ENCODE data around the gene RAD9A.

The RAD9A gene

DNA sequence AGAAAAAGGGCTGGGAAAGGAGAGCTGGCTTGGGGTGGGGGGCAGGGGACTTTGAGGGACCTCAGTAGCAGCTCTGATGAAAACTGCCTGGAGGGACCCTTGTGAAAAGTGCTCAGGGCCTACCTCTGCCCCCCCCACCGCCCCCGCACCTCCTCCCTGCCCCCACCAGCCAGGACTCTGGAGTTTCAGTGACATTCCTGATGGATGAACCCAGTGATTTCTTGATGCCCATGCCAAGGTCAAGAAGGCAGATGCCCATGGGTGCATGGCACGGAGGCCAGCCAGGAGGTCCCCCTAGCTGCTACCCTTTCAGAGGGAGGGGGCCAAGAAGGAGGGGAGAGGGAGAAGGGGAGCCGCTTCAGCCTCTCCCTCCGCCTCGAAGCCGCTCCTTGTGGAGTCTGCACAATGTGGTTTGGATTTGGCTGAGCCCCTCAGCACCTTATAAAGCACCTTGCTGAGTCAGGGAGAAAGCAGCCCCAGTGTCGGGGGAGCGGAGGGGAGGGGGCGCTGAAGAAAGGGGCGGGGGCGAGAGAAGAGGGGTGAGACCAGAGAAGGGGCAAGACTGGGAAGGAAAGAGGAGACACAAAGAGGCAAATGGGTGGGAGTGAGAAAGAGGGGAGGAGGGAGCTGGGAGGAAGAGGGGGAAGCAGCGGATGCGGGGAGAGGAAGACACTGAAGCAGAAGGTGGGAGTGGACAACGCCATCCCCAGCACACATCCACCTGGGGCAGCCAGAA lies 16.3 kb upstream of the RAD9A start:
- peak; percentile 26 for DNase-seq

DNA sequence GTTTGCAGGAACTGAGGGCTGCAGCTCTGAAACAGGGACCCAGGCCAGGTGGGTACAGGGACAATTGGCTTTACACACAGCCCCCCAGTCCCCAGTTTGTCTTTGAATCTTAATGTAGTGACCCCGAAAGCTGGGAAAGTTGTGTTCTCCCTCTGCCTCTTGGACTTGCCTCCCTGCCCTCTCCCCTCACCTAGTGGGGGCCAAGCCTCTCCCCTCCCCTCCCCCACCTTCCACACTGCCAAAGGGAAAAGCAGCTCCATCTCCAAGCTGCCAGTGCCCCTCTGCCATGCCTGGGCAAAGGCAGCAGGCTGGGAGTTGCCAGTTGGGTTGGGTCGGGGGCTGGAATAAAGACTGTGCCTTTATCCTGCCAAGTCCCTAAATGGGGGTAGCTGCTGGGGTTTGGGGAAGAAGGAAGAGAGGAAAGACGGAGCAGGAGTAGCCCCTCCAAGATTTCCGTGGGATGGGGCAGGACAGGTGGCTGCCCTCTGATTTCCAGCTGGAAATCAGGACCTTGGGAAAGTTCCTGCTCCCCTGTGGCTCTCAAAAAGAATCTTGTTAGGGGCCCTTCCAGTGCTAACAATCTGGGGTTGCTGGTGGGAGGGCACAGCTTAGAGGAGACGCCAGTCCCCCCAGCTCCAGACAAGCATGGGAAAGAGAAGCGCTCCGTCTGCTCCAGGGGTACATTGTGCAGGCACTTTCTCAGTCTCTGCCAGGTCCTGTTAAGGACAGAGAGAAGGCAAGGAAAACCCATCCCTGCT lies 15.5 kb upstream of the RAD9A start:
- no peak for DNase-seq

DNA sequence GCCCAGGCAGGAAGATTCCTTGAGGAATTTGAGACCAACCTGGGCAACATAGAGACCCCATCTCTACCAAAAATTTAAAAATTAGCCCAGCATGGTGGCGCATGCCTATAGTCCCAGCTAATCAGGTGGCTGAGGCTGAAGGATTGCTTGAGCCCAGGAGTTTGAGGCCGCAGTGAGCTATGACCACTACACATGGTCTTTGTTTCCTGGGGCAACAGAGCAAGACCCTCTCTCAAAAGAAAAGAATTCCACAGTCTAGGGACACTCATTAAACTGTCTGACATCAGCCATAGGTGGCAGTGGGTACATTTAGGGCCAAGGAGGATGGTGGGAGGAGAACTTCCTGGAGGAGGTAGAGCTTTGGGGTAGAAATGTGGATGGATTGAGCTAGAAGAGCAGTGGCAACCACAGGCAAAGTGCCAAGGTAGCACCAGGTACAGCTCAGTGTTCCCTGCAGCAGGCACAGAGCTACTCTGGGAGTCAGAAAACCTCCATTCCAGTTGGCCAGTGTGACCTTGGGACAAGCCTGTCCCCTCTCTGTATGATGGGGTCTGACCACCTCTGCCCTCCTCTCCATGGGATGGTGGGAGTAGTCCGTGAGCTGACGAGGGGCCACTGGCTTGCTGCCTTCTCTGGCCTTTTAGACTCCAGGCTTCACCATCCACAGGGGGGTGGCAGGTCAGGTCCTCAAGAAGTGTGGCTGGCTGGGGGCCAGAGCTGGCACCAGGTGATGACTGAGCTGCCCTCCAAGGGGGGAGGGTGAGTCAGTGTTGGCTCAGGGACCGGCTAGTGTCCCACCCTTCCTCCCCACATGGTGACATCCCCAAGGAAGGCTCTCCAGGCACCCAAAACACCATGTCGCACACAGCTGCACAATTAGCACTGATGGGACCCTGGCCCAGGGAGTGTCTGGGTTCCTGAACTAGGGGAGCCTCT lies 14.6 kb upstream of the RAD9A start:
- DNase-seq = no peak

DNA sequence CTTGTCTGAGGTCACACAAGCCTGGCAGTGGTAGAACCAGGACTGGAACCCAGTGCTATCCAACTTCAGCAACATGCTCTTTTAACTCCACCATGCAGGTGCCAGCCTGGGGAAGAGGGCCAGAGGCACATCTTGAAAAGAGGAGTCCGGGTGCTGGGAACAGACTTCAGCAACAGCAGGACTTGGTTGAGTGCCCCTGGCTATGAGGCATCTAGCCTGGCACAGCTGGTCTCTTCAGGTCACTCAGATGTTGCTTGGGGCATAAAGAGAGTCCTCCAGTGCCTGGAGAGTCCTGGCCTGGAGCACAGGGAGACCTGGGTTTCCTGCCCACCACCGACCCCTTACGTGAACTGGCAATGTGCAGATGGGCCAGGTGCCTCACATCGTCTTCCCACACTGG lies 13.2 kb upstream of the RAD9A start:
- no peak for DNase-seq

DNA sequence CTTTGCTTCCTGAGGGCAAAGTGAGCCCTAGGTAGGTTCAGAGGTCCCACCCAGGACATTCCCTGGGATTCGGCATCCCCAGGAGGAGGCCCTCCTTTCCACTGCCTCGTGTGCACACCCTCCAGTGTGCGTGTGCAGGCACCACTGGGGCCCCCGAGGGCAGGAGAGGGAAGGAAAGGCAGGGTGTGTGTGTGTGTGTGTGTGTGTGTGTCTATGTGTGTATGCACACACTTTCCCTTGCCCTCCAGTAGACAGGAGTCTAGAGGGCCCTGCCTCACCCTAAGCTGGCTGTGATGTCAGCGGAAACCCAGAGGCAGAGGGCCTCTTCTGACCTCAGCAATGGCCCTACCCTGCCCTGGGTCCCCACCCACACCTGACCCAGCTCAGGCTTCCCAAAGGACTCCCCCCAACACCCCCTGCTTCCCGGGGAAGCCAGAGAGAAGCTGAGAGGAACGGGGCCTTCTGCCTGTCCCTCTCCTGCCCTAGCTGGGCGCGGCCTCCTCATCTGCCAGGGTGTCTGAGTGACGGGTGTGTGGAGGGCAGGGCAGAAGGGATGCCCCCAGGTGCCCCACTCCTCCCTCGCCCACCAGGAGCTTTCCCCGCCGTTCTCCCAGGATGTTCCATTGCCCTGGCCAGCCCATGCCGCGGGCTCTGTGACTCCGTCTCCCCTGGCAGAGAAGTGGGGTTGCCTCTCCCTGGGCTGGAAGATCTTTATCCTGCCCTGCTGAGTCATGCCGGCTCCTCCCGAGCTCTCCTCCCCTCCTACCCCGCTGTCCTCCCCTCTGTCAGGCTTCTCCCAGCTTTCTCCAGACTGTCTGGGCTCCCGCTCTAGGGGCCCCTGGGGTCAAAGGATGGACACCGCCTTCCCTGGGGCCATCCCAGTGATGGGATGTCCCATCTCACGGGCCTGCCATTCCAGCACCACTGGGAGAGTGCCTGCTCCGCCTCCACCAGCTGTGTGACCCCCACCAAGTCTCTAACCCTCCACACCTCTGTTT lies 12.4 kb upstream of the RAD9A start:
- DNase-seq = peak; percentile 61

DNA sequence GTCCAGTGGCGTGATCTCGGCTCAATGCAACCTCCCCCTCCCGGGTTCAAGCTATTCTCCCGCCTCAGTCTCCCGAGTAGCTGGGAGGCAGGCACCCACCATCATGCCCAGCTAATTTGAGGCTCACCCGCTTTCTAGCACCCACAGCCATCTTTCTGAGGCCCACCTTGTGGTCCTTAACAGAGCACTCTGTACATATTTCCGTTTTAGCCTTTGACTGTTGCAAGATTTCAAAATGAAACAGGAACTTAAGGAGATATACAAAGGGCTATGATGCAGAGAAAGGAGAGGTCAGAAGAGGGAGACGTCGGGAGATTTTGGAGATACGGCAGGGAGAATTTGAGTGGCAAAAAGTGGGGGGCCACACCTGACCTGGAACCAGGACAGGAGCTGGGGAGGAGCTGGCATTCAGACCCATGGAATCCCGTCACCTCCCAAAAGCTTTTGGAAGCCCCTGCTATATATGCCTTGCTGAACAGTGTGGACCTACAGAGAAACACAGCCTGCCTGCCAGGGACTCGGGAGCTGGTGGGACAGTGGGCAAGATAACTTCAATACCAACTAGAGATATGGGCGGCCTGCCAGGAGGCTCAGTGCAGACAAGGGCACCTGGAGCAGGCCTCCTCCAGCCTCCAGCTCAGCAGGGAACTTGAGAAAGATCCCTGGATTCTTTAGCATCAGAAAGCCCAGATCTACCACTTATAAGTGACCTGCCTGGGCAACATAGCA lies 10.4 kb upstream of the RAD9A start:
- no peak for DNase-seq

DNA sequence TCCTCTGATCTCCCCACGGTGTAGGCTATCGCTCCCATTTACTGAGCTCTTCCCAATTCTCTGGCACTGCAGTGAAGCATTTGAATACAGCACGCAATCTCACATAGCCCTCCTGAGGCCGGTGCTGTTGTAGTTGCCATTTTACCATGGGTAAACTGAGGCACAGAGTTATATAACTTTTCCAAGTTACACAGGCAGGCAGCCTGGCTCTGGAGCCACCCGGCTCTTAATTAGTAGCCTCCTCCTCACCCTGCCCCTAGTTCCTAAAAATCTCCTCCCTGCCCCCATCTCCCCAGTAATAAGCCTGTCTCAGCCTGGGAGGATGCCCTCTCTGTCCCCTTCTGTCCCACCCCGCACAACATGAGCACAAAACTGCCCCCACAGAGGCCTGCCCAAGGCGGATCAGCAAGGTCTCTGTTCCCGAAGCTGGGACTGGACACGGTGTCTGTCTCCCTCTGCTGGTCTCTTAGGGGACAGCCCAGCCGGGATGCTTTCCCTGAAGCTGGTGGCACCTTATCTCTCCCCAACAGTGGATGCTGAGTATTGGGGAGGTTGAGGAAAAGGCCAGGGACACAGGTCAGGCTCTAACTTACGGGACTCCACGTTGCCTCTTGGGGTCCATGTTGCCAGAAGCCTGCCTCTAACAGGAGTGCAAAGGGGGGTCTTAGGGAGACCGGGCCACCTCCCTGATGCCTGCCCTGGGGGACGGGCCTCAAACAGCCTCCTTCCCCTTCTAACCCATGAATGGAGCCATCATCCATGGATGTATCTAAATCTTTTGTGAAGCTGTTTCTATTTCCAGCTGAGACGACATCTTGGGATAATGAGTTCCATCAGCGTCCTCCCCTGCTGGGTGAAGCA lies 9.3 kb upstream of the RAD9A start:
- DNase-seq = peak; percentile 75

DNA sequence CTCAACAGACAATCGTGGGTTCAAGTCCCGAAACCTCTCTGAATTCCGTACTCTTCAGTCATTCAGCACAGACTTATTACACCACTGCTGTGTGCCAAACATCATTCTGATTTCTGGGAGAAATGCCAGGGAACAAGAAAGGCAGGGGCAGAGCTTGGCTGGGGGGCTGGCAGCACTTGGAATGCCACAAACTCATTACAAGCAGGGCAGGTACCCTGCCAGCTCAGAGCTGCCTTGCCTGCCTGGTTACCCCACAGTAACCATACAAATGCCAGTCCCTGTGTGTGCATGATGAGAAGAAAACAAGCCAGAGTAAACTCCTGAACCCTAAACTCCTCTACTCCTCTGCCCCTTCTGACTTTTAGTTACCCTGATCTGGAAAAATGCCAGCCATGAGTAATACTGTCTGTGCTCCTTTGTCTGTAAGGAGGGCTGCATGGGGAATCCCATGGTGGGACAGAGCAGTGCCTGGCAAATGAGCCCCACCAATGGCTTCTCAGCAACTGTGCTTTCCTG lies 6.9 kb upstream of the RAD9A start:
- DNase-seq = peak; percentile 69

DNA sequence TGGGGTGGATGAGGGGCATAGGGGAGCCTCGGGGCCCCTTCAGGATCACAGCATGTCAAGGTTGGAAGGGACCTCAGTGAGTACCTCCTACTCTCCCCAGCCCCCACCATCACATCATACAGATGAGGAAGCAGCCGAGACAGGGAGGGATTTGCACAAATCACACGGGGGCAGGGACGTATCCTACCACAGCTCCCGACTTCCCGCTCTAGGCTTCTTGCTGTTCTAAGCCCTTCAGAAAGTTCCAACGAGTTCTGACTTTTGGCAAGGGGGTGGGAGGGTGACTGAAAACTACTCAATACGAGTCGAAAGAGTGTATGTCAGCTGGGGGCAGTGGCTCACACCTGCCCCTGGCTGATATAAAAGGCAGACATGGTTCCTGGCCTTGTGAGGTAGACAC lies 4.7 kb upstream of the RAD9A start:
- DNase-seq = no peak

DNA sequence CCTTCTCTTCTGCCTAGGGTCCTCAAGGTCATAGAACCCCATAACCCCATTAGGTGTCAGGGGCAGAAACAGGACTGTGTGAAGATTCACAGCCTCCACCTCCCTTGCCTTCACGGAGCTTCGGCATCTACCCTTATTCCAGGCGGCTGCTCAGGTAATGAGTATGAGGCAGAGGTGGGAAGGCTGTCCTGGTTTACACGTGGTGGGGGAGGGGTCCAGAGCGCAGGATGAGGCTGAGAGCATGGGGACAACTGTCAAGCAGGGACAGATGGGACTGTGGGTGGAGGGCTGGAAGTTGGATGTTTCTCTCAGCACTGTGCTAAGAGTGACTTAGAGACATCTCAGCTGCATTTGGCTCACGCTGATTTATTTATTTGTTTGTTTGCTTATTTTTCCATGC lies 4.3 kb upstream of the RAD9A start:
- no peak for DNase-seq

DNA sequence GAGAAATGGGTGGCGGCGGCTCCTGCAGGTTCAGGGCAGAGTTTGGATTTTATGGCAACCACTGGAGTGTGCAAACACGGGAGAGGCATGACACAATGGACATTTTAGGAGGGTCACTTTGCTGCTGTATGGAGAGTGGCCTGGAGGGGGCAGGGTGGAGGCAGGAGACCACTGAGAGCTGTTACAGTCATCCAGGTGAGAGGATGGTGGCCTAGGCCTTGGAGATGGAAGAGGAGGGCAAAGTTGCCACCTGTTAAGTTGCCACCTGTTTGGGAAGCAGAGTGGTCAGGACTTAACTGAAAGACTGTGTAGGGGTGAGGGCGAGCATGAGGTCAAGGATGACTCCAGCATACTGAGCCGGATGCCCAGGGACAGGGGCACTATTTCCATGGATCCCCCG lies 2.3 kb upstream of the RAD9A start:
- no peak for DNase-seq

DNA sequence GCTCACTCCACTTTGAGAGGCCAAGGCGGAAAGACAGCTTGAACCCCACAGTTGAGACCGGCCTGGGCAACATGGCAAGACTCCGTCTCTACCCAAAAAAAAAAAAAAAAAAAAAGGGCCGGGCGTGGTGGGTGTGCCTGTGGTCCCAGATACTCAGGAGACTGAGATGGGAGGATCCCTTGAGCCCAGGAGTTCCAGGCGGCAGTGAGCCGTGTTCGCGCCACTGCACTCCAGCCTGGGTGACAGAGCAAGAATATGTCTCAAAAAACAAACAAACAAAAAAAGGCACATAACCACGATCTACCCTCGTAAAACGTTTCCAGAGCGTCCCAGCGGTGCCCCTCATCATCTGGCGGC lies 861 bp upstream of the RAD9A start:
- no peak for DNase-seq

DNA sequence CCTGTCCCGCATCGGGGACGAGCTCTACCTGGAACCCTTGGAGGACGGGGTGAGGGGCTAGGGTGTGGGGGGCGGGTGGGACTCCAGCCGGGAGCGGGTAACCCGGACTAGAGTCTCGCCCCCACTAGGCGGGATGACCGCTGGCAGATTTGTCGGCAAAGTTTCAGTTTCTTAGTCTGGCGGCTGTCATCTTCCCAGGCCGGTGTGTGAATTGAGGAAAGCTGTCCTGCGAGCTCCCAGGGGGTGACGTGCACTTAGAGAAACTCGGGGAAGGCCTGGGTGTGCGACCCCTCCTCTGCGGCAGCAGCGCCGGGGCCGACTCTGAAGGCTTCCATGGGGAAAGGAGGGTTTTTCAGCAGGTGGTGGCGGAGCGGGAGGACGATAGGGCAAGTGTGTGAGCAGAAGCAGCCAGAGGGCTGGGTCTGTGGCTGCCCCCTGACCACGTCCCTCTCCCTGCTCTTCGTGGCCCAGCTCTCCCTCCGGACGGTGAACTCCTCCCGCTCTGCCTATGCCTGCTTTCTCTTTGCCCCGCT lies 463 bp downstream of the RAD9A start:
- DNase-seq = no peak

DNA sequence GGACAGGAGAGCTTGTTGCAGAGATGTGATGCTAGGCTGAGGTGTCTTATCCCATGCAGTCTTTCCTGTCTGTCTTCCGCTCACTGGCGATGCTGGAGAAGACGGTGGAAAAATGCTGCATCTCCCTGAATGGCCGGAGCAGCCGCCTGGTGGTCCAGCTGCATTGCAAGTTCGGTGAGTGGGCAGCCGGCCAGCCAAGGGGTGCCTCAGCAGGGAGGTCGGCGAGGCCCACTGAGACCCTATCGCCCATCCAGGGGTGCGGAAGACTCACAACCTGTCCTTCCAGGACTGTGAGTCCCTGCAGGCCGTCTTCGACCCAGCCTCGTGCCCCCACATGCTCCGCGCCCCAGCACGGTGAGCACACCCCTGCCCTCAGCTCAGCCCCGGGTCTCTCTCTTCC lies 1.7 kb downstream of the RAD9A start:
- DNase-seq = no peak

DNA sequence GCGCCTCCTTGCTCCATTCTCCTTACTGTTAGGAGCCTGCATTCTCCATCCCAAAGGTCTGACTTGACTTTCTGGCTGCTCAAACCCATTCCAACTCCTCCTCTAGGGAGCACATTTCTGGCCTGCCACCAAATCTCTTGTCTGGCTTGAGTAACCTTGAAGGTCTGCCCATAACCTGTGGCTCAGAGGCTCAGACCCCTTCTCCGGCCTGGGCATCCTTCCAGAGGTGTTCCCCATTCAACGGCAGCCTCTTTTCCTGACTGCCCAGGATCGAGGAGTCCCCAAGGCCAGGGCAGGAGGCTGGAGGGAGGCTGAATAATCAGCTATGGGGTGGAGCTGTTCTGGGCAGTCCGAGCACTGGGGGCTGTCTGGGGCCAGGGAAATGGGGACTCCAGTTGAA lies 2.2 kb downstream of the RAD9A start:
- no peak for DNase-seq

DNA sequence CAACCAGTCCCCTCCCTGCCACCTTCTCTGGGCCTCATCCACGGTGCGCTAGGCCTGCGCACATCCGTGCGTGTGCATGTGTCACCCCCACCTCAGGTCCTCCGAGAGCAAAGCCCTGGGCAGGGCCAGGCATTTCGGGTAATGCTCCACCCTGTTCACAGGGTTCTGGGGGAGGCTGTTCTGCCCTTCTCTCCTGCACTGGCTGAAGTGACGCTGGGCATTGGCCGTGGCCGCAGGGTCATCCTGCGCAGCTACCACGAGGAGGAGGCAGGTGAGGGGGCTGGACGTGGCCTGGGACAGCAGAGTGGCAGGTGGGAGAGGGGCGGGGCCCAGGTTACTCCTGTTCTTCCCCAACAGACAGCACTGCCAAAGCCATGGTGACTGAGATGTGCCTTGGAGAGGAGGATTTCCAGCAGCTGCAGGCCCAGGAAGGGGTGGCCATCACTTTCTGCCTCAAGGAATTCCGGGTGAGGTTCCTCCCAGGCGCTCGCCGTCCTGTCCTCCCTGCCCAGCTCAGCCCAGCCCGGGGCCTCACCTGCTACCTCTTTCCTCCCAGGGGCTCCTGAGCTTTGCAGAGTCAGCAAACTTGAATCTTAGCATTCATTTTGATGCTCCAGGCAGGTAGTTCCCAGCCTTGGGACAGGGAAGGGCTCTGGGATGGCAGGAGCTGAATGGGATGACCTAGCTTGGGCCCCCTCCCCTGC lies 3.9 kb downstream of the RAD9A start:
- DNase-seq = no peak

DNA sequence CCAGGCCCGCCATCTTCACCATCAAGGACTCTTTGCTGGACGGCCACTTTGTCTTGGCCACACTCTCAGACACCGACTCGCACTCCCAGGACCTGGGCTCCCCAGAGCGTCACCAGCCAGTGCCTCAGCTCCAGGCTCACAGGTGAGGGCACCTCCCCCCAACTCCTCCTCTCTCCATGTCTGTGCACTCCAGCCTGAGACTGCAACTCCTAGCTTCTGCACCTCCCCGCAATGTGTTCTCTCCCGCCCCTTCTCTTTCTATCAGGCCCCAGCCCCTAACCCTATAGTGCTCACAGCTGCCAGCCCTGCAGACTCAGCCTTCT lies 4.4 kb downstream of the RAD9A start:
- no peak for DNase-seq

DNA sequence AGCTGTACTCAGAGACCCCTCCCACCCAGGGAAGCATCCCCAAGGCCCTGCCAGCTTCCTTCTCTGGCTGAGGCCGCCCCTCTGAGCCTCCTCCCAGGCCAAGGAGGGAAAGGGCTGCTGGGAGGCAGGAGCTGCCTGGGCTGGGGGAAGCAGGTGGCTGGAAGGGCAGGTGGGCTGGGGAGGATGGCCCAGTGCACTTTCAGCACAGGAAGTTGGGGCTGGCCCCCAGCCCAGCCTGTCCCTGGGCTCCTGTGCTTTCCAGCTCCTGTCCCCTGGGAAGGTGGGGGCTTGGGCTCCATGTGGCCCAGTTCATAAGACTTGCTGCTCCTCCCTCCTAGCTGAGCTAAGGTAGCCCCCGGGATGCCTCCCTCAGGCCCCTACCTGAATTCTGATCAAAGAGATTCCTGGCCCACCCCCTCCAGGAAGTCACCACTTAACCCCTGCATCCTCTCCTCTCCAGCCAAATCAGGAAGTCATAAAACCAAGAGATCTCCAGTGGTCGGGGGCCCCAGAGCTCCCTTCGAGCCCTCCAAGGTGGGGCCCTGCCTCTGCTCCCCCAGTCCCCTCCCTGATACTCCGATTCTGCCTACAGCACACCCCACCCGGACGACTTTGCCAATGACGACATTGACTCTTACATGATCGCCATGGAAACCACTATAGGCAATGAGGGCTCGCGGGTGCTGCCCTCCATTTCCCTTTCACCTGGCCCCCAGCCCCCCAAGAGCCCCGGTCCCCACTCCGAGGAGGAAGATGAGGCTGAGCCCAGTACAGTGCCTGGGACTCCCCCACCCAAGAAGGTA lies 5.0 kb downstream of the RAD9A start:
- no peak for DNase-seq

DNA sequence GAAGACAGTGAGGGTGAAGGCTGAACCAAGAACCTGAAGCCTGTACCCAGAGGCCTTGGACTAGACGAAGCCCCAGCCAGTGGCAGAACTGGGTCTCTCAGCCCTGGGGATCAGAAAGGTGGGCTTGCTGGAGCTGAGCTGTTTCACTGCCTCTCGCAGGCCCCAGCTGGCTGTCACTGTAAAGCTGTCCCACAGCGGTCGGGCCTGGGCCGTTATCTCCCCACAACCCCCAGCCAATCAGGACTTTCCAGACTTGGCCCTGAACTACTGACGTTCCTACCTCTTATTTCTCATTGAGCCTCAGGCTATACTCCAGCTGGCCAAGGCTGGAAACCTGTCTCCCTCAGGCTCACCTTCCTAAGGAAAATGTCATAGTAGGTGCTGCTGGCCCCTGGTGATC lies 5.8 kb downstream of the RAD9A start:
- no peak for DNase-seq
